Esophagus (tissue), 2 donors: ENCODE results near the gene MALT1. TPM values are rescaled to one million over a fixed set of nuclear protein-coding genes. Genes with fewer than 3 reads are reported as not detected.

Source experiments
- H3K27ac ChIP-seq, 2 donors: one replicate each; pipeline ENCODE4 v1.5.1; 2013; ENCODE audit warnings: low read depth in 2 of 2, mild to moderate bottlenecking in 2 of 2, inconsistent platforms in 1 of 2, low read length in 1 of 2, moderate library complexity in 1 of 2
- H3K27me3 ChIP-seq, 2 donors: one replicate each; pipeline ENCODE4 v1.6.1; 2013; ENCODE audit warnings: low read length in 2 of 2, control low read depth in 1 of 2, mild to moderate bottlenecking in 1 of 2; ENCODE audit not compliant: insufficient read depth in 2 of 2, control insufficient read depth in 1 of 2
- H3K36me3 ChIP-seq, 2 donors: one replicate each; pipeline ENCODE4 v1.6.1; 2013; ENCODE audit warnings: low read length in 1 of 2; ENCODE audit not compliant: control insufficient read depth in 2 of 2, insufficient read depth in 2 of 2
- H3K4me1 ChIP-seq, 2 donors: one replicate each; pipeline ENCODE4 v1.6.1; 2013; ENCODE audit warnings: low read length in 1 of 2; ENCODE audit not compliant: control insufficient read depth in 2 of 2, insufficient read depth in 2 of 2
- H3K4me3 ChIP-seq, 2 donors: one replicate each; pipeline ENCODE4 v1.5.1; 2013; ENCODE audit warnings: low read length in 2 of 2, mild to moderate bottlenecking in 2 of 2, low read depth in 1 of 2, moderate library complexity in 1 of 2
- H3K9me3 ChIP-seq, 2 donors: one replicate each; pipeline ENCODE4 v1.6.1; 2013; ENCODE audit warnings: mild to moderate bottlenecking in 2 of 2, low read depth in 1 of 2, low read length in 1 of 2, moderate library complexity in 1 of 2; ENCODE audit not compliant: control insufficient read depth in 2 of 2, insufficient read depth in 1 of 2
- WGBS, 2 donors: extraction: QIAGEN DNeasy Blood & Tissue Kit; methylation state at CpG; one replicate each; pipeline ENCODE4 v1.1.7; 2013; 5-methylcytosine and 5-hydroxymethylcytosine counted together
- polyA plus RNA-seq, 2 donors: library from polyadenylated mRNA; stranded (reverse); fragments of 200-250 nt; gene quantifications; one replicate each; pipeline ENCODE4 v1.2.3, GENCODE V29; 2013
- donor health status: healthy with polysubstance abuse.
- donor health status: Bipolar disorder and iron deficiency.

Gene MALT1
- polyA plus RNA-seq, 2 donors: 11.7 to 13.5 TPM

DNA sequence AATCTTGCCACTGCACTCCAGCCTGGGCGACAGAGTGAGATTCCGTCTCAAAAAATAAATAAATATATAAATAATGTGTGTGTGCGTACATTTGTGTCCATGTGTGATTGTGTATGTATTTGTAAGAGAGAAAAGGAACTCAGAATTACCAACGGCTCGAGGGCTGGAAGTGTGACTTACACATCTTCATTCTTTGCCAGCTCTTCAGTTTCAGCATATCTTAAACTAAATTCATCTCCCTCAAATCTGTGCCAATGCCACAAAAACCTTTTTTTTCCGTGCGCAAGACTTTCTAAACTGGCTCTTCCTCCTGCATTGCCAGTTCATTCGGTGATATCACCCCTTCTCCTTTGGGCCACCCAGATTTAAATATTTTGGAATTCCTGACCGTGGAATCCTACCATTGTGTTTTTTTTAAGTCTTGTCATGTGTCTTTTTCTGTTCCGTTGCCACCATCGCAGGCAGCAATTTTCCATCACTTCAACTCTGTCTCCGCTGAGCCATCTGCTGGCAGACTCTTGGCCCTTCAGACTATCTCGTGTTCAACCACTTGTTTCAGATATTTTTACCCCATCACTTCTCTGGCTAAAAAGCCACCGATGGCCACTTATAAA, 116.4 kb downstream of the MALT1 start:
- H3K36me3 ChIP-seq: no peaks in the 10 kb centered on the region
- no peak overlapping the region for H3K4me3 ChIP-seq
- no peak overlapping the region for H3K27ac ChIP-seq
- H3K4me1 ChIP-seq: peaks cover 0 to 14% of the 10 kb centered on the region in 2 donors
- WGBS, 2 donors: 79% methylated on average over 14 of the region's 14 CpGs
- no peaks in the 10 kb centered on the region for H3K9me3 ChIP-seq
- no peaks in the 10 kb centered on the region for H3K27me3 ChIP-seq

DNA sequence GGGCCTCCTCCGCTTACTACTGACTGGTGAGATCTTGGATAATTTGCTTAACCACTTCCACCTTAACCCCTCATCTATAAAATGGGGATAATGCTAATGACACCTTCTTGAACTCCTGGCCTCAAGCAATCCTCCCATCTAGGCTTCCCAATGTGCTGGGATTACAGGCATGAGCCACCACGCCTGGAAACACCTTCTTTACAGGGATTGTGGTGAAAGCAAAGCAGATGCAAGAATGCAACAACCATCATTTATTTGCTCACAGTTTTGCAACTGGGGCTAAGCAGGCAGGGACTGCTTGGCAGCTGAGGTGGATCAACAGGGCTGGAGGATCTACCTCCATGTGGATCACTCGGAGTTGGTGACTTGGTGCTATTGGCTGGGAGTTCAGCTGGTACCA, 117.2 kb downstream of the MALT1 start:
- Histone ChIP-seq H3K27me3 (no peaks in the 10 kb centered on the region), H3K27ac (peak overlapping the region in 1 of 2 donors; percentile 46), H3K4me1 (peaks cover 0 to 14% of the 10 kb centered on the region in 2 donors), H3K4me3 (no peak overlapping the region), H3K36me3 (no peaks in the 10 kb centered on the region), H3K9me3 (no peaks in the 10 kb centered on the region)
- WGBS, 2 donors: 82 to 87% methylated on average over 3 of the region's 3 CpGs

DNA sequence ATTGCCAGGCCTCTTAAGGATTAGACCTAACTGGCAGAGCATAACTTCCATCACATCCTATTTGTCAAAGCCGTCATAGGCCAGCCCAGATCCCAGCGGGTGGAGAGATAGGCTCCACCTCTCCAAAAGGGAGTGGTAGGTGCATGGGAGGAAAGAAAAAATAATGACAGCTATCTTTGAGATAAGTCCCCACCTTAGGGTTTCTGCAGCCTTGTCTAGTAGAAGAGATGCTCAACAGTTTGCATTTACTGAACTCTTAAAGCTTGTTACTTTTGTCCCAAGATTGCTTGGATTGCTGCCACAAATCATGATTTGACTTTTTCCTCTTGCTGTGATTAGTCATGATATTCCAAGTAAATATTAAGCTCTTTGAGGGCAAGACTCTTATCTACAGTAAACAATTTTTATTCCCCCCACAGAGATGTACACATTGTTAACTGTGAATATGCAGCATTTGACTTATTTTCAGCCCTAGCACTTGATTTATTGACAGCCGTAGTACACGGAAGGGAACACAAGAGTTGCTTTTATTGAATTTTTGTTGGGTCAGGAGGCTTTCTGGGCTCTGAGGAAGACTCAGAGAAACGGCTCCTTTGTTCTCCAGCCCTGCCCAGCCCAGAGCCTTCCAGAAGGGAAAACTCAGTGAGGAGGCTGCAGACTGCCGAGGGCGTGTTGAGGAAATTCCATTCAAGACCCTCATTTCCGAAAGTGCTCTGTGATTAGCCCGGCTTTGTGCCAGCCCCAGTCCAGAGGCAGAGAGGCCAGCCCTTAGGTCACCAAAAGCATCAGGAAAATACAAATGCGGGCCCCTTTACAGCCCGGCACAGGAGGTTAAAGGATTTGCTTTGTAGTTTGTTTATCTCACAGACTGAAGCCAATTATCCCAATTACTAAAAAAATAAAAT, 118.0 kb downstream of the MALT1 start:
- peaks cover 0 to 14% of the 10 kb centered on the region in 2 donors for H3K4me1 ChIP-seq
- 56 to 66% methylated on average over 11 of the region's 11 CpGs for whole genome bisulfite sequencing, 2 donors

DNA sequence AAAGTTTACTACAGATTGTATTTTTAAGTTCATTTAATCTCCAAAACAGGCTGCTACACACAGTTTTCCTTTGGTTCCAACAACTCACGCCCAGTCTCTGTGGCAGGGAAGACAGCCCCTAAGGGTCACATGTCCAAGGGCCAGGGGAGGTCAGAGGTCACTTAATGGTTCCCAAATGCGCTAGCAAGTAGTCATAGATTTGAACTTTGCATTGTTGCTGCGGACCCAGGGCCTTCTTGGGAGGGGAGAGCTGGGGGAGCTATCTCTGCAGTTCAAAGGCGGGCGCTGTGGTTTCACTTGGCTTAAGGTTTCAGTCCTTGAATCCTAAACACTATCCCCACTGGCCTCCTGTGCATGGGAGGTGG, 118.6 kb downstream of the MALT1 start:
- 66 to 76% methylated on average over 5 of the region's 5 CpGs for WGBS, 2 donors
- H3K4me3 ChIP-seq: no peak overlapping the region
- H3K27ac ChIP-seq: peak overlapping the region; percentile 22 to 37
- H3K9me3 ChIP-seq: no peaks in the 10 kb centered on the region
- H3K27me3 ChIP-seq: no peaks in the 10 kb centered on the region
- H3K36me3 ChIP-seq: no peaks in the 10 kb centered on the region
- H3K4me1 ChIP-seq: peaks cover 0 to 12% of the 10 kb centered on the region in 2 donors

More for the DNA sequence above, 118.0 kb downstream of the MALT1 start:
- peak overlapping the region in 1 of 2 donors; percentile 22 for H3K27ac ChIP-seq
- no peaks in the 10 kb centered on the region for H3K36me3 ChIP-seq
- H3K27me3 ChIP-seq: no peaks in the 10 kb centered on the region
- no peaks in the 10 kb centered on the region for H3K9me3 ChIP-seq
- H3K4me3 ChIP-seq: no peak overlapping the region

DNA sequence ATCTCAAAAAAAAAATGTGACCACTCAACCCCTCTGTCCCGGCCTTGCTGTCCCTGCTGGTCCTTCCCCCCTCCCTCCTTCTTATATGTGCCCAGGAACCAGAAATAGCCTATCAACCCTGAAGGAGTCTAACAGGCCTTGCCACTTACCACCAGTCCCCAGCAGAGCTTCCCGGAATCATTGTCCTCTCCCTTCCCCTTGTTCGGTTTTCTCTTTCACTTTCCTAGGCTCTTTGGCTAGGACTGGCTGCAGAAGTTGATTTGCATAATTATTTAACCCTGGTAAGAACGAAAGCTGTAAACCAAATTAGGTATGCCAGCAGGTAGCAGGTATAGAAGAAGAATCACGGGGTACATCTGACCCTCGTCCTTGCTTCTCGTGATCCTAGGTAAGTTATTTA, 120.8 kb downstream of the MALT1 start:
- Histone ChIP-seq H3K4me3 (no peak overlapping the region), H3K9me3 (no peaks in the 10 kb centered on the region), H3K27me3 (no peaks in the 10 kb centered on the region), H3K36me3 (no peaks in the 10 kb centered on the region), H3K4me1 (peaks cover 0 to 6% of the 10 kb centered on the region in 2 donors), H3K27ac (no peak overlapping the region)
- WGBS, 2 donors: 71 to 73% methylated on average over 7 of the region's 7 CpGs

DNA sequence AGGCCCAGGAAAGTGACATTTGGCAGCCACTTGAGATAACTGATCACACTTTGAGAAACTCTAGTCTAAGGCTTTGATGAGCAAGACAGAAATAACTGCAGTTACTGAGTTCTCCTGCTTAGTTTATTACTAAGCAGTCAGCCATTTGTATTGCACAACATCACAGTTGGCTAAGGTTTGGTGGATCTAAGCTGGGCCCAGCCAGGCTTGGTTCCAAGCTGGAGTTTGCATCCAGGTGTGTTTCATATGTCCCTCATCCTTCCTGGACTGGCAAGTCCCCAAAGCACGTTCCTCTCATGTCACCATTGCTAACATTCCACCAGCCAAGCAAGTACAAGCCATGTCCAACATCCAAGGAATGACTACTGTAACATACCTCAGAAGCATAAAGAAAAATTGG, 122.1 kb downstream of the MALT1 start:
- Histone ChIP-seq H3K4me1 (peaks cover 0 to 4% of the 10 kb centered on the region in 2 donors), H3K27me3 (no peaks in the 10 kb centered on the region), H3K4me3 (no peak overlapping the region), H3K36me3 (no peaks in the 10 kb centered on the region), H3K9me3 (no peaks in the 10 kb centered on the region), H3K27ac (no peak overlapping the region)
- 33 to 63% methylated on average over 1 of the region's 1 CpG for WGBS, 2 donors

DNA sequence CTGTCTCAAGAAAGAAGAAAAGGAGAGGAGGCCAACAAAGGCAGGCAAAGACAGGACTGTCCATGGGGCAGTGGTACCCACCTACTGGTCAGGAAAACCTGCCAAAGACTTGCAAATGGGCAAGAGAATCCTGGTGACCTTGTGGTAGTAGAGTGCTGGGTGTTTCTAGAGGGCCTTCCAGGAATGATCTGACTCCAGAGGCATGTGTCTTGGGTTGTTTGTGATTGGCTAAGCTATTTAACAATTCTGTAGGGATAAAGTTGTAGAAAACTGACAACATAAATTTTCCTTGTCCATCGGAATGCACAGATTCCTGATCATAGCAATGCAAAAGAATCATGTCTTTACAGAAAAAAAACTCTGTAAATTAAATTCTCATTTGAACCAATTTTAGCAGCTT, 125.0 kb downstream of the MALT1 start:
- Histone ChIP-seq H3K4me3 (no peak overlapping the region), H3K27ac (no peak overlapping the region), H3K27me3 (no peaks in the 10 kb centered on the region), H3K36me3 (no peaks in the 10 kb centered on the region), H3K4me1 (peaks cover 0 to 3% of the 10 kb centered on the region in 2 donors), H3K9me3 (no peaks in the 10 kb centered on the region)
- WGBS, 2 donors: 70 to 80% methylated on average over 1 of the region's 1 CpG

DNA sequence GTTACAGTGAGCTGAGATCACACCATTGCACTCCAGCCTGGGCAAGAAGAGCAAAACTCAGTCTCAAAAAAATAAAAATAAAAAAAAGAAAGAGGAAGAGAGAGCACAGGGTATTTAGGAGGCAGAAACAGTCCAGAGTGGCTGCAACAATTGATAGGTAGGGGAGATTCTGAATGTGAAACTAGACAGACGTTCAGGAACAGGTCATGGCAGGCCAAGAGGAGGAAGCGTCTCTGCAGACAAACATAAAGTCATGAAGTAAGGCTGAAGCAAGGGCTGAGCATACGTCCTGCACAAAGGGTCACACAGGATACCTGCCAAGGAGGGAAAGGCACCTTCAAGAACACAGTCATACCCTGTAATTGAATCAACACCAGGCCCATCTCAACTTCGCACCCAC, 129.3 kb downstream of the MALT1 start:
- H3K4me3 ChIP-seq: no peak overlapping the region
- H3K36me3 ChIP-seq: no peaks in the 10 kb centered on the region
- H3K9me3 ChIP-seq: no peaks in the 10 kb centered on the region
- H3K4me1 ChIP-seq: peaks cover 0 to 3% of the 10 kb centered on the region in 2 donors
- H3K27ac ChIP-seq: peak overlapping the region in 1 of 2 donors; percentile 59
- no peaks in the 10 kb centered on the region for H3K27me3 ChIP-seq
- 55 to 62% methylated on average over 4 of the region's 4 CpGs for WGBS, 2 donors

DNA sequence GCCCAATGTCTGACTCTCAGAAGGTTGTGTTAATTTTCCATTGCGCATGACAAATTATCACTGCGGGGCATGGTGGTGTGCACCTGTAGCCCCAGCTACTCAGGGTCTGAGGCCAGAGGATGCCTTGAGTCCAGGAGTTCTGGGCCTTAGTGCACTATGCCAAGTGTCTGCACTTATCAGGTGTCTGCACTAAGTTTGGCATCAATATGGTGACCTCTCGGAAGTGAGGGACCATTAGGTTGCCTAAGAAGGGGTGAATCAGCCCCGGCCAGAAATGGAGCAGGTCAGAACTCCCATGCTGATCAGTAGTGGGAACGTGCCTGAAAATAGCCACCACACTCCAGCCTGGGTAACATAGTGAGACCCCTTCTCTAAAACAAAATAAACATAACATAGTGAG, 131.7 kb downstream of the MALT1 start:
- WGBS, 2 donors: 78 to 93% methylated on average over 5 of the region's 5 CpGs

More for the DNA sequence above, 131.7 kb downstream of the MALT1 start:
- Histone ChIP-seq H3K27me3 (no peaks in the 10 kb centered on the region), H3K36me3 (no peaks in the 10 kb centered on the region), H3K27ac (no peak overlapping the region), H3K4me1 (peaks cover 0 to 3% of the 10 kb centered on the region in 2 donors), H3K4me3 (no peak overlapping the region), H3K9me3 (no peaks in the 10 kb centered on the region)
